ENCODE data around the gene CCDC107. TPM values are rescaled to one million over a fixed set of nuclear protein-coding genes. Genes with fewer than 3 reads are reported as not detected.

The CCDC107 gene
- total RNA-seq, 5 donors from 2014 or later (not counting 1 experiment from before 2014, with no cell fraction given): 17.7 to 29.8 (median 27.5) TPM

DNA sequence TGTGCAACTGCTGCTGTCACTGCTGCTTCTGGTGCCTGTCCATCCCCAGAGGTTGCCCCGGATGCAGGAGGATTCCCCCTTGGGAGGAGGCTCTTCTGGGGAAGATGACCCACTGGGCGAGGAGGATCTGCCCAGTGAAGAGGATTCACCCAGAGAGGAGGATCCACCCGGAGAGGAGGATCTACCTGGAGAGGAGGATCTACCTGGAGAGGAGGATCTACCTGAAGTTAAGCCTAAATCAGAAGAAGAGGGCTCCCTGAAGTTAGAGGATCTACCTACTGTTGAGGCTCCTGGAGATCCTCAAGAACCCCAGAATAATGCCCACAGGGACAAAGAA, 15.9 kb downstream of the CCDC107 start:
- Histone ChIP-seq H3K27ac (ENCODE audit: low read length) (no peak overlapping the region), H3K27me3 (replicated peaks in 1 of 2; ENCODE audit: control insufficient read depth in 2 of 2, extremely low read depth in 1 of 2, insufficient read depth in 2 of 2, low read length in 1 of 2) (peaks cover 0 to 25% of the 10 kb centered on the region in 2 experiments), H3K4me1 (ENCODE audit: control insufficient read depth in 1 of 2, extremely low read depth in 1 of 2, insufficient read depth in 2 of 2, low read length in 2 of 2) (peaks cover 2 to 16% of the 10 kb centered on the region in 2 experiments), H3K9me3 (no peaks in the 10 kb centered on the region), H3K4me3 (ENCODE audit: control insufficient read depth in 1 of 2, extremely low read depth in 1 of 2, low read length in 1 of 2) (no peak overlapping the region), H3K36me3 (ENCODE audit: control insufficient read depth in 2 of 2, extremely low read depth in 1 of 2, insufficient read depth in 1 of 2, low read length in 1 of 2) (no peaks in the 10 kb centered on the region)
- Mint-ChIP-seq H3K27me3 (peaks cover 3 to 8% of the 10 kb centered on the region in 2 donors), H3K4me3 (peak overlapping the region in 1 of 3 donors; percentile 85), H3K9me3 (no peaks in the 10 kb centered on the region), H3K27ac (no peak overlapping the region), H3K36me3 (no peaks in the 10 kb centered on the region), H3K4me1 (peaks cover 13 to 17% (median 15%) of the 10 kb centered on the region in 3 donors)
- ATAC-seq (replicated peaks in 1 of 4) (no peak), DNase-seq (no peak)
- WGBS (ENCODE audit: insufficient coverage): 80% methylated on average over 2 of the region's 3 CpGs
- CTCF ChIA-PET: interaction anchor here (0.9 to 1.3 kb wide), 2 partner anchors 22 to 23 kb away, joined by 3 to 5 read pairs; no protein-coding TSS in a partner anchor
- POLR2A ChIA-PET: no interaction called here

- 69% methylated on average over 12 of the region's 13 CpGs for WGBS (ENCODE audit: insufficient coverage)
- H3K4me3 Mint-ChIP-seq: peak overlapping the region; percentile 59 to 85 (median 62)
- H3K27ac Mint-ChIP-seq: no peak overlapping the region
Measured at GRCh38 chr9:35675204-35675603, 17.1 kb downstream of the CCDC107 start.

GRCh38 chr9:35675732-35676392, 17.8 kb downstream of the CCDC107 start:
- DNase-seq: peak in 6 of 35 experiments; percentile 21 to 55 (median 28)

More at GRCh38 chr9:35675204-35675603, 17.1 kb downstream of the CCDC107 start:
- Mint-ChIP-seq H3K4me1 (peaks cover 13 to 17% (median 15%) of the 10 kb centered on the region in 3 donors), H3K36me3 (no peaks in the 10 kb centered on the region), H3K27me3 (peaks cover 3 to 8% of the 10 kb centered on the region in 2 donors), H3K9me3 (no peaks in the 10 kb centered on the region)
- CTCF ChIA-PET: interaction anchor here (0.6 to 1.3 kb wide), 5 partner anchors 17 to 47 kb away, joined by 3 to 5 read pairs (median 4); partner anchors contain the start of genes CCDC107 (in 1 of the 2) and RMRP (in 1 of the 2)
- H3K27ac ChIP-seq (ENCODE audit: low read length): no peak overlapping the region
- peaks cover 0 to 25% of the 10 kb centered on the region in 2 experiments for H3K27me3 ChIP-seq (replicated peaks in 1 of 2; ENCODE audit: control insufficient read depth in 2 of 2, extremely low read depth in 1 of 2, insufficient read depth in 2 of 2, low read length in 1 of 2)
- DNase-seq (no peak), ATAC-seq (replicated peaks in 1 of 4) (peak in 2 of 4 experiments; percentile 28 to 29)
- no peaks in the 10 kb centered on the region for H3K9me3 ChIP-seq
- H3K36me3 ChIP-seq (ENCODE audit: control insufficient read depth in 2 of 2, extremely low read depth in 1 of 2, insufficient read depth in 1 of 2, low read length in 1 of 2): no peaks in the 10 kb centered on the region
- peak overlapping the region; percentile 5 to 49 for H3K4me3 ChIP-seq (ENCODE audit: control insufficient read depth in 1 of 2, extremely low read depth in 1 of 2, low read length in 1 of 2)
- POLR2A ChIA-PET: interaction anchor here (0.5 to 0.7 kb wide), 2 partner anchors 12 to 53 kb away, joined by 3 to 8 read pairs; no protein-coding TSS in a partner anchor
- H3K4me1 ChIP-seq (ENCODE audit: control insufficient read depth in 1 of 2, extremely low read depth in 1 of 2, insufficient read depth in 2 of 2, low read length in 2 of 2): peaks cover 2 to 16% of the 10 kb centered on the region in 2 experiments

DNA sequence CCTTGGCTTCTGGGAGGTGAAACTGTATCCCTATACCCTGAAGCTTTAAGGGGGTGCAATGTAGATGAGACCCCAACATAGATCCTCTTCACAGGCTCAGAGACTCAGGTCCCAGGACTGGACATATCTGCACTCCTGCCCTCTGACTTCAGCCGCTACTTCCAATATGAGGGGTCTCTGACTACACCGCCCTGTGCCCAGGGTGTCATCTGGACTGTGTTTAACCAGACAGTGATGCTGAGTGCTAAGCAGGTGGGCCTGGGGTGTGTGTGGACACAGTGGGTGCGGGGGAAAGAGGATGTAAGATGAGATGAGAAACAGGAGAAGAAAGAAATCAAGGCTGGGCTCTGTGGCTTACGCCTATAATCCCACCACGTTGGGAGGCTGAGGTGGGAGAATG, 21.0 kb downstream of the CCDC107 start:
- CTCF ChIA-PET: no interaction called here
- WGBS (ENCODE audit: insufficient coverage): 94% methylated on average over 3 of the region's 5 CpGs
- Mint-ChIP-seq H3K27me3 (peaks cover 3 to 8% of the 10 kb centered on the region in 2 donors), H3K27ac (peak overlapping the region in 1 of 2 donors; percentile 31), H3K4me3 (no peak overlapping the region), H3K36me3 (peaks cover 3% of the 10 kb centered on the region), H3K9me3 (no peaks in the 10 kb centered on the region), H3K4me1 (peaks cover 13 to 17% (median 15%) of the 10 kb centered on the region in 3 donors)
- DNase-seq (no peak), ATAC-seq (replicated peaks in 1 of 4) (no peak)
- Histone ChIP-seq H3K36me3 (ENCODE audit: control insufficient read depth in 2 of 2, extremely low read depth in 1 of 2, insufficient read depth in 1 of 2, low read length in 1 of 2) (no peaks in the 10 kb centered on the region), H3K27me3 (replicated peaks in 1 of 2; ENCODE audit: control insufficient read depth in 2 of 2, extremely low read depth in 1 of 2, insufficient read depth in 2 of 2, low read length in 1 of 2) (peaks cover 0 to 25% of the 10 kb centered on the region in 2 experiments), H3K4me1 (ENCODE audit: control insufficient read depth in 1 of 2, extremely low read depth in 1 of 2, insufficient read depth in 2 of 2, low read length in 2 of 2) (peaks cover 2 to 16% of the 10 kb centered on the region in 2 experiments), H3K9me3 (no peaks in the 10 kb centered on the region), H3K27ac (ENCODE audit: low read length) (no peak overlapping the region), H3K4me3 (ENCODE audit: control insufficient read depth in 1 of 2, extremely low read depth in 1 of 2, low read length in 1 of 2) (no peak overlapping the region)
- POLR2A ChIA-PET: interaction anchor here in 1 of 2 donors (0.6 kb wide), 1 partner anchor 133 kb away, joined by 3 read pairs; the partner anchor contains the start of gene SPAG8

More at GRCh38 chr9:35675732-35676392, 17.8 kb downstream of the CCDC107 start:
- peaks cover 3 to 8% of the 10 kb centered on the region in 2 donors for H3K27me3 Mint-ChIP-seq
- peak; percentile 37 to 71 (median 70) for ATAC-seq (replicated peaks in 1 of 4)
- no peaks in the 10 kb centered on the region for H3K9me3 Mint-ChIP-seq
- ChIA-PET CTCF (interaction anchor here in 1 of 2 donors (0.6 to 1.0 kb wide), 3 partner anchors 18 to 21 kb away, joined by 3 to 5 read pairs (median 4); partner anchors contain the start of genes CCDC107 and RMRP), POLR2A (no interaction called here)
- H3K4me1 Mint-ChIP-seq: peaks cover 13 to 17% (median 15%) of the 10 kb centered on the region in 3 donors
- no peaks in the 10 kb centered on the region for H3K36me3 ChIP-seq (ENCODE audit: control insufficient read depth in 2 of 2, extremely low read depth in 1 of 2, insufficient read depth in 1 of 2, low read length in 1 of 2)
- H3K36me3 Mint-ChIP-seq: no peaks in the 10 kb centered on the region
- H3K4me3 ChIP-seq (ENCODE audit: control insufficient read depth in 1 of 2, extremely low read depth in 1 of 2, low read length in 1 of 2): peak overlapping the region; percentile 49
- no peaks in the 10 kb centered on the region for H3K9me3 ChIP-seq
- H3K4me3 Mint-ChIP-seq: peak overlapping the region; percentile 59 to 85 (median 76)
- peaks cover 2 to 16% of the 10 kb centered on the region in 2 experiments for H3K4me1 ChIP-seq (ENCODE audit: control insufficient read depth in 1 of 2, extremely low read depth in 1 of 2, insufficient read depth in 2 of 2, low read length in 2 of 2)
- peaks cover 0 to 31% of the 10 kb centered on the region in 2 experiments for H3K27me3 ChIP-seq (replicated peaks in 1 of 2; ENCODE audit: control insufficient read depth in 2 of 2, extremely low read depth in 1 of 2, insufficient read depth in 2 of 2, low read length in 1 of 2)
- WGBS (ENCODE audit: insufficient coverage): 31% methylated on average over 44 of the region's 51 CpGs
- no peak overlapping the region for H3K27ac ChIP-seq (ENCODE audit: low read length)
- H3K27ac Mint-ChIP-seq: peak overlapping the region in 1 of 2 donors; percentile 69

DNA sequence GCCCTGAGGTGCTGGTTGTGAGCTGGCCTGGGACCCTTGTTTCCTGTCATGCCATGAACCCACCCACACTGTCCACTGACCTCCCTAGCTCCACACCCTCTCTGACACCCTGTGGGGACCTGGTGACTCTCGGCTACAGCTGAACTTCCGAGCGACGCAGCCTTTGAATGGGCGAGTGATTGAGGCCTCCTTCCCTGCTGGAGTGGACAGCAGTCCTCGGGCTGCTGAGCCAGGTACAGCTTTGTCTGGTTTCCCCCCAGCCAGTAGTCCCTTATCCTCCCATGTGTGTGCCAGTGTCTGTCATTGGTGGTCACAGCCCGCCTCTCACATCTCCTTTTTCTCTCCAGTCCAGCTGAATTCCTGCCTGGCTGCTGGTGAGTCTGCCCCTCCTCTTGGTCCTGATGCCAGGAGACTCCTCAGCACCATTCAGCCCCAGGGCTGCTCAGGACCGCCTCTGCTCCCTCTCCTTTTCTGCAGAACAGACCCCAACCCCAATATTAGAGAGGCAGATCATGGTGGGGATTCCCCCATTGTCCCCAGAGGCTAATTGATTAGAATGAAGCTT, 21.8 kb downstream of the CCDC107 start:
- Histone ChIP-seq H3K27ac (ENCODE audit: low read length) (no peak overlapping the region), H3K27me3 (replicated peaks in 1 of 2; ENCODE audit: control insufficient read depth in 2 of 2, extremely low read depth in 1 of 2, insufficient read depth in 2 of 2, low read length in 1 of 2) (peaks cover 0 to 23% of the 10 kb centered on the region in 2 experiments), H3K36me3 (ENCODE audit: control insufficient read depth in 2 of 2, extremely low read depth in 1 of 2, insufficient read depth in 1 of 2, low read length in 1 of 2) (no peaks in the 10 kb centered on the region), H3K4me3 (ENCODE audit: control insufficient read depth in 1 of 2, extremely low read depth in 1 of 2, low read length in 1 of 2) (no peak overlapping the region), H3K9me3 (no peaks in the 10 kb centered on the region), H3K4me1 (ENCODE audit: control insufficient read depth in 1 of 2, extremely low read depth in 1 of 2, insufficient read depth in 2 of 2, low read length in 2 of 2) (peaks cover 2 to 16% of the 10 kb centered on the region in 2 experiments)
- Mint-ChIP-seq H3K4me3 (no peak overlapping the region), H3K36me3 (peaks cover 3% of the 10 kb centered on the region), H3K27me3 (peaks cover 3 to 4% of the 10 kb centered on the region in 2 donors), H3K9me3 (no peaks in the 10 kb centered on the region), H3K27ac (no peak overlapping the region), H3K4me1 (peaks cover 6 to 12% (median 12%) of the 10 kb centered on the region in 3 donors)
- CTCF ChIA-PET: interaction anchor here in 1 of 2 donors (1.1 kb wide), 1 partner anchor 32 kb away, joined by 6 read pairs; no protein-coding TSS in a partner anchor
- no peak for DNase-seq
- WGBS (ENCODE audit: insufficient coverage): 95% methylated on average over 6 of the region's 8 CpGs
- ATAC-seq (replicated peaks in 1 of 4): no peak
- POLR2A ChIA-PET: interaction anchor here in 1 of 2 donors (0.5 kb wide), 1 partner anchor 1519 kb away, joined by 4 read pairs; no protein-coding TSS in a partner anchor

Measured in T-cell (primary cell).